Measurements from ENCODE around the gene GNAO1.

Gene GNAO1

DNA sequence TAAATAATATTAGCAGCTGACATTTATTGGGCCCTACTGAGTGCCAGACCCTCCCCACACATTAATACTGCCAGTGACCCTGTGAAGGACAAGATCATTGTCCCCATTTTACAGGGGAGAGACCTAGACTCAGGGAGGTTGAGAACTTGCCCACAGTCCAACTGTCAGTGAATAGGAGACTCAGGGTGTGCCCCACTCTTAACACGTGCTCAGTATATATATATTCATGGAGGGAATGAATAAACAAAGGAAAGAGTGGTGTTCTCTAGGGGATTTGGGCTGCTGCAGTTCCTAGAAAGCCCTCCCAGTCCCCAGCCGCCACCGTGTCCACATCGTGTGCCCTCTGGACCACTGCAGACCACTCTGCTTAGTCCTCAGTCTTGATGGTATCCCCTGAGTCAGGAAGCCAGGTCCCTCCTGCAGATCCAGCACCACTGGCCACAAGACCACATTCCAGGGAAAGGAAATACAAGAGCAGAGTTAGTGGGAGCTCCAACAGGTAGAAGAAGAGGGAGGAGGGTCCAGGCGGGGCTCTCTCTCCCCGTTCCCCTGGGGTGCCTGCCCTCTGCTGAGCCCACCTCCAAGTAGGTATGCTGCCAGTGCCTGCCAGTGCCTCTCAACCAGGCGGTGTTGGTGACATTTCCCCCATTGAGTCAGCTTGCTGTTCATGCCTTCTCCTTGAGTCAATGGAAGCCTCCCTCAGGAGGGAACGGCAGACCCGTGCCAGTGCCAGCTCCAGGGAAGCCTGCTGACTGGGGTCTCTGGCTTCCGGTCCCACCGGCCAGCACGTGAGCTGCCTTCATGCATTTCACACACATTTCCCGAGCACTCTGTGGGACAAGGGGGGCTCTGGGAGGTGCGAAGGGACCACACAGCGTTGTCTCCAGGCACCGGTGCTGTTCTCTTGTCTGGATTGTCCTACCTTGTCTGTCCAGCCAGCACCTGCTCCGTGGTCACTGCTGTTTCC, 75.6 kb downstream of the GNAO1 start:
- Histone ChIP-seq H3K27me3 (ENCODE audit: insufficient read depth, low read length) (no peaks in the 10 kb centered on the region), H3K4me1 (ENCODE audit: insufficient read depth, low read length) (peaks cover 30% of the 10 kb centered on the region), H3K36me3 (ENCODE audit: insufficient read depth, low read length) (no peaks in the 10 kb centered on the region), H2AFZ (ENCODE audit: low read depth, low read length) (no peak overlapping the region), H3K9me3 (ENCODE audit: low read length) (peaks cover 2% of the 10 kb centered on the region), H3K4me3 (ENCODE audit: low read length) (no peak overlapping the region)

GRCh38 chr16:56267888-56268287, 76.6 kb downstream of the GNAO1 start:
- Histone ChIP-seq H3K36me3 (ENCODE audit: insufficient read depth, low read length) (no peaks in the 10 kb centered on the region), H2AFZ (ENCODE audit: low read depth, low read length) (no peak overlapping the region), H3K9me3 (ENCODE audit: low read length) (peaks cover 2% of the 10 kb centered on the region), H3K27me3 (ENCODE audit: insufficient read depth, low read length) (no peaks in the 10 kb centered on the region), H3K4me3 (ENCODE audit: low read length) (no peak overlapping the region), H3K4me1 (ENCODE audit: insufficient read depth, low read length) (peaks cover 22% of the 10 kb centered on the region)

DNA sequence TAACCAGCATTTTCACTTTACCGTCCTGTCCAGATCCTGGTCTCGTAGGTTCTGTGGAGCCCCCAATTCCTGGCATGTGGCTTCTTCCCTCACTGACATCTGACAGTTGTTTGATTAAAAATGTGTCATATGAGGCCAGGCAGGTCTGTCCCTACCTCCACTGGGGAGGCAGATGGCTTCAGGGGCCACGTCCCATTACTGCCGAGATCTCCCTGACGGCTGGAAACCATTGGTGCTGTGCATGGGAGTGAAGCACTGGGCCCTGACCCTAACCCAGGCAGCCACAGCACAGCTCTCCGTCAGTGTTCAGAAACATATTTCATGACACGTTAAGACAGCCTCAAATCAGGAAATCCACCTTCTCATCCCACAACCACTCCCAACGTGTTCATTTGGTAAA, 77.5 kb downstream of the GNAO1 start:
- peaks cover 13% of the 10 kb centered on the region for H3K4me1 ChIP-seq (ENCODE audit: insufficient read depth, low read length)
- H3K4me3 ChIP-seq (ENCODE audit: low read length): no peak overlapping the region
- H3K9me3 ChIP-seq (ENCODE audit: low read length): peaks cover 2% of the 10 kb centered on the region
- H3K27me3 ChIP-seq (ENCODE audit: insufficient read depth, low read length): no peaks in the 10 kb centered on the region
- no peaks in the 10 kb centered on the region for H3K36me3 ChIP-seq (ENCODE audit: insufficient read depth, low read length)
- H2AFZ ChIP-seq (ENCODE audit: low read depth, low read length): no peak overlapping the region

GRCh38 chr16:56269281-56269680, 78.0 kb downstream of the GNAO1 start:
- no peaks in the 10 kb centered on the region for H3K36me3 ChIP-seq (ENCODE audit: insufficient read depth, low read length)
- peaks cover 3% of the 10 kb centered on the region for H3K9me3 ChIP-seq (ENCODE audit: low read length)
- no peaks in the 10 kb centered on the region for H3K27me3 ChIP-seq (ENCODE audit: insufficient read depth, low read length)
- H3K4me1 ChIP-seq (ENCODE audit: insufficient read depth, low read length): peaks cover 8% of the 10 kb centered on the region
- no peak overlapping the region for H2AFZ ChIP-seq (ENCODE audit: low read depth, low read length)
- no peak overlapping the region for H3K4me3 ChIP-seq (ENCODE audit: low read length)

GRCh38 chr16:56269811-56270684, 78.8 kb downstream of the GNAO1 start:
- Histone ChIP-seq H3K4me3 (ENCODE audit: low read length) (no peak overlapping the region), H3K9me3 (ENCODE audit: low read length) (peaks cover 5% of the 10 kb centered on the region), H3K27me3 (ENCODE audit: insufficient read depth, low read length) (no peaks in the 10 kb centered on the region), H2AFZ (ENCODE audit: low read depth, low read length) (no peak overlapping the region), H3K4me1 (ENCODE audit: insufficient read depth, low read length) (peaks cover 3% of the 10 kb centered on the region), H3K36me3 (ENCODE audit: insufficient read depth, low read length) (no peaks in the 10 kb centered on the region)

- no peaks in the 10 kb centered on the region for H3K4me1 ChIP-seq (ENCODE audit: insufficient read depth, low read length)
- H3K9me3 ChIP-seq (ENCODE audit: low read length): peaks cover 5% of the 10 kb centered on the region
- no peak overlapping the region for H2AFZ ChIP-seq (ENCODE audit: low read depth, low read length)
- no peaks in the 10 kb centered on the region for H3K36me3 ChIP-seq (ENCODE audit: insufficient read depth, low read length)
- H3K27me3 ChIP-seq (ENCODE audit: insufficient read depth, low read length): no peaks in the 10 kb centered on the region
- H3K4me3 ChIP-seq (ENCODE audit: low read length): no peak overlapping the region
These were observed 79.5 kb downstream of the GNAO1 start for GRCh38 chr16:56270828-56271227.

GRCh38 chr16:56272583-56272894, 81.2 kb downstream of the GNAO1 start:
- Histone ChIP-seq H3K27me3 (ENCODE audit: insufficient read depth, low read length) (no peaks in the 10 kb centered on the region), H3K4me1 (ENCODE audit: insufficient read depth, low read length) (peaks cover 9% of the 10 kb centered on the region), H2AFZ (ENCODE audit: low read depth, low read length) (no peak overlapping the region), H3K9me3 (ENCODE audit: low read length) (peaks cover 3% of the 10 kb centered on the region), H3K36me3 (ENCODE audit: insufficient read depth, low read length) (no peaks in the 10 kb centered on the region), H3K4me3 (ENCODE audit: low read length) (no peak overlapping the region)

GRCh38 chr16:56273615-56274014, 82.3 kb downstream of the GNAO1 start:
- Histone ChIP-seq H2AFZ (ENCODE audit: low read depth, low read length) (no peak overlapping the region), H3K27me3 (ENCODE audit: insufficient read depth, low read length) (no peaks in the 10 kb centered on the region), H3K36me3 (ENCODE audit: insufficient read depth, low read length) (no peaks in the 10 kb centered on the region), H3K9me3 (ENCODE audit: low read length) (peaks cover 3% of the 10 kb centered on the region), H3K4me3 (ENCODE audit: low read length) (no peak overlapping the region), H3K4me1 (ENCODE audit: insufficient read depth, low read length) (peaks cover 13% of the 10 kb centered on the region)

DNA sequence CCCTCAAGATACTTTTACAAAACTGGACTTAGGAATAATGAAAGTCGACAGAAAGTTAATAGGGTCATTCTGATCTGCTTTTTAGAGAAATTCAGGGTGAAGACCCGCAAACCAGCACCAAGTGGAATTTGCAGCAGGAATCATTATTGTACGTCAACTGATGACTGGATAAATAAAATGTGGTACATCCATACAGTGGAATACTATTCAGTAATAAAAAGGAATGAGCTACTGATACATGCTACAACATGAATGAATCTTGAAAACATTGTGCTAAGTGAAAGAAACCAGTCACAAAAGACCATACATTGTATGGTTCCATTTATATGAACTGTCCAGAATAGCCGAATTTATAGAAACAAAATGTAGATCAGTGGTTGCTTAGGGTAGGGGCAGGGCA, 83.1 kb downstream of the GNAO1 start:
- Histone ChIP-seq H3K4me1 (ENCODE audit: insufficient read depth, low read length) (peaks cover 13% of the 10 kb centered on the region), H3K36me3 (ENCODE audit: insufficient read depth, low read length) (no peaks in the 10 kb centered on the region), H3K4me3 (ENCODE audit: low read length) (no peak overlapping the region), H3K9me3 (ENCODE audit: low read length) (peaks cover 3% of the 10 kb centered on the region), H2AFZ (ENCODE audit: low read depth, low read length) (no peak overlapping the region), H3K27me3 (ENCODE audit: insufficient read depth, low read length) (no peaks in the 10 kb centered on the region)

DNA sequence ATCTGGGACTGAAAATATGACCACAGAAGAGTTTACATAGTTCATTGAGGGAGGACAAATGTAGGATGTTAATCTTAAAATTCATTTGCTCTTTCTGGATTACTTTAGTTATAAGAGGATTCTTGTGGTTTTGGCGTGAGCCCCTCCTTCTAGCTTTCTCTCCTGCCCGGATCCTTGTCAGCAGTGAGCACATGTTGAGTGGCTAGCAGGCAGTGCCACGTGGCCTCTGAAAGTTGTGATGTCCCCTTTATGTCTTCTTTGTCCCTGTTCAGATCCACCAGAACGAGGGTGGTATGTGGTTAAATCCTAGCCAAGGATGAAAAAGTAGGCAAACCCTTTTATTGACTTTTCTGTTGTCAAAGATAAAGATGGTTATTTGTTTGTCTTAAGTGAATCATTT, 83.8 kb downstream of the GNAO1 start:
- no peak overlapping the region for H3K4me3 ChIP-seq (ENCODE audit: low read length)
- H3K36me3 ChIP-seq (ENCODE audit: insufficient read depth, low read length): no peaks in the 10 kb centered on the region
- peaks cover 13% of the 10 kb centered on the region for H3K4me1 ChIP-seq (ENCODE audit: insufficient read depth, low read length)
- no peak overlapping the region for H2AFZ ChIP-seq (ENCODE audit: low read depth, low read length)
- peaks cover 3% of the 10 kb centered on the region for H3K9me3 ChIP-seq (ENCODE audit: low read length)
- no peaks in the 10 kb centered on the region for H3K27me3 ChIP-seq (ENCODE audit: insufficient read depth, low read length)

DNA sequence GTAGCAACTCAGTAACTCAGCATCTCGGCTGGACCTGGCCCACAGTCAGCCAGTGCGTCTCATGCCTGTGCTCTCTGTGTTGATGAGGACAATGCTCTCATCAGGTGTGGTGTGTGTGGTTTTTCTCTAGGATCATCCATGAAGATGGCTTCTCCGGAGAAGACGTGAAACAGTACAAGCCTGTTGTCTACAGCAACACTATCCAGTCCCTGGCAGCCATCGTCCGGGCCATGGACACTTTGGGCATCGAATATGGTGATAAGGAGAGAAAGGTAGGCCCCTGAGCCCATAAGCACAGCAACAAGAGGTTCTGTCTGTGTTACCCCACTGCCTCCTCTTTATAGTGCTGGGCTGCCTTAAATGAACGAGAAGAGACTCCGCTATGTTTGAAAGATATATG, 84.5 kb downstream of the GNAO1 start:
- Histone ChIP-seq H3K4me3 (ENCODE audit: low read length) (no peak overlapping the region), H3K27me3 (ENCODE audit: insufficient read depth, low read length) (no peaks in the 10 kb centered on the region), H3K9me3 (ENCODE audit: low read length) (peaks cover 3% of the 10 kb centered on the region), H2AFZ (ENCODE audit: low read depth, low read length) (no peak overlapping the region), H3K4me1 (ENCODE audit: insufficient read depth, low read length) (peaks cover 17% of the 10 kb centered on the region), H3K36me3 (ENCODE audit: insufficient read depth, low read length) (no peaks in the 10 kb centered on the region)

GRCh38 chr16:56277075-56277474, 85.8 kb downstream of the GNAO1 start:
- peaks cover 3% of the 10 kb centered on the region for H3K9me3 ChIP-seq (ENCODE audit: low read length)
- H3K4me1 ChIP-seq (ENCODE audit: insufficient read depth, low read length): peaks cover 28% of the 10 kb centered on the region
- H3K36me3 ChIP-seq (ENCODE audit: insufficient read depth, low read length): no peaks in the 10 kb centered on the region
- H3K4me3 ChIP-seq (ENCODE audit: low read length): no peak overlapping the region
- H3K27me3 ChIP-seq (ENCODE audit: insufficient read depth, low read length): no peaks in the 10 kb centered on the region
- H2AFZ ChIP-seq (ENCODE audit: low read depth, low read length): no peak overlapping the region

- no peak overlapping the region for H2AFZ ChIP-seq (ENCODE audit: low read depth, low read length)
These were observed 87.0 kb downstream of the GNAO1 start for GRCh38 chr16:56278196-56278855.

More at GRCh38 chr16:56278196-56278855, 87.0 kb downstream of the GNAO1 start:
- Histone ChIP-seq H3K9me3 (ENCODE audit: low read length) (peaks cover 3% of the 10 kb centered on the region), H3K4me3 (ENCODE audit: low read length) (no peak overlapping the region), H3K4me1 (ENCODE audit: insufficient read depth, low read length) (peaks cover 40% of the 10 kb centered on the region), H3K27me3 (ENCODE audit: insufficient read depth, low read length) (no peaks in the 10 kb centered on the region), H3K36me3 (ENCODE audit: insufficient read depth, low read length) (no peaks in the 10 kb centered on the region)
